ENCODE measurements around the gene MAP2K2. TPM values are rescaled to one million over a fixed set of nuclear protein-coding genes. Genes with fewer than 3 reads are reported as not detected.
A peak's percentile ranks its signal among the peaks of the same experiment; 100 is the strongest.

The MAP2K2 gene
- total and polyA plus RNA-seq, 3 experiments from 2014 or later: 122 to 164 (median 161) TPM

DNA sequence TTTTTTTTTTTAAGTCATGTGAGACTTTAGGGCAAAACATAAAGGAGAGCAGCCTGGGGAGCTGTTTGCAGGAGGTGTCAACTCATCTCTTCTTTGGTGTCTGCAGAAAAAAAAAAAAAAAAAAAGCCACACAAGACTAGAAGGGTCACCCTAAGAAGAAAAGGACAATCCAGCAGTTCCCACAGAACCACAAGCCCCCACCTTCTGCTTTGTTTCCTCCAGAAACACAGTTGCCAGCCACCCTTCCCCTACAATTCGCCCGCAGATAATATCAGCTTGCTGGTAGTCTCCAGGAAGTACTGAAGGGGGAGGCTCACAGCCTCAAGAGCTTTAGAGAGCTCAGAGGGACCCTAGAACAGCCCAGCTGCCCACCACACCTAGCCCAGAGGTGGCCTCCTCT is 34.9 kb downstream of the MAP2K2 start:
- H3K27me3 ChIP-seq (ENCODE audit: insufficient read depth, low read length, poor library complexity, severe bottlenecking): no peaks in the 10 kb centered on the region
- peaks cover 53% of the 10 kb centered on the region for H3K4me1 ChIP-seq (ENCODE audit: insufficient read depth, low read length)
- no peaks in the 10 kb centered on the region for H3K9me3 ChIP-seq (ENCODE audit: low read length)
- Mint-ChIP-seq H3K9me3 (no peaks in the 10 kb centered on the region), H3K27me3 (no peaks in the 10 kb centered on the region), H3K27ac (peak overlapping the region; percentile 81 to 96 (median 94)), H3K4me1 (peaks cover 37 to 57% (median 51%) of the 10 kb centered on the region in 3 donors), H3K4me3 (peak overlapping the region; percentile 59 to 78 (median 72)), H3K36me3 (peaks cover 0 to 8% (median 0%) of the 10 kb centered on the region in 3 donors)
- DNase-seq: peak; percentile 48 to 83 (median 63)
- peak overlapping the region; percentile 62 for H3K27ac ChIP-seq (ENCODE audit: low read depth, low read length)
- no peaks in the 10 kb centered on the region for H3K36me3 ChIP-seq (ENCODE audit: insufficient read depth, low read length)
- POLR2A ChIA-PET: interaction anchor here (0.6 to 2.1 kb wide), 15 partner anchors 11 to 384 kb away, joined by 3 to 27 read pairs (median 6); partner anchors contain the start of genes EEF2, PIAS4 and ZBTB7A
- peak overlapping the region; percentile 49 for H3K4me3 ChIP-seq (ENCODE audit: low read length)
- CTCF ChIA-PET: interaction anchor here (0.6 to 3.0 kb wide), 10 partner anchors 9 to 109 kb away, joined by 3 to 23 read pairs (median 4); no protein-coding TSS in a partner anchor

DNA sequence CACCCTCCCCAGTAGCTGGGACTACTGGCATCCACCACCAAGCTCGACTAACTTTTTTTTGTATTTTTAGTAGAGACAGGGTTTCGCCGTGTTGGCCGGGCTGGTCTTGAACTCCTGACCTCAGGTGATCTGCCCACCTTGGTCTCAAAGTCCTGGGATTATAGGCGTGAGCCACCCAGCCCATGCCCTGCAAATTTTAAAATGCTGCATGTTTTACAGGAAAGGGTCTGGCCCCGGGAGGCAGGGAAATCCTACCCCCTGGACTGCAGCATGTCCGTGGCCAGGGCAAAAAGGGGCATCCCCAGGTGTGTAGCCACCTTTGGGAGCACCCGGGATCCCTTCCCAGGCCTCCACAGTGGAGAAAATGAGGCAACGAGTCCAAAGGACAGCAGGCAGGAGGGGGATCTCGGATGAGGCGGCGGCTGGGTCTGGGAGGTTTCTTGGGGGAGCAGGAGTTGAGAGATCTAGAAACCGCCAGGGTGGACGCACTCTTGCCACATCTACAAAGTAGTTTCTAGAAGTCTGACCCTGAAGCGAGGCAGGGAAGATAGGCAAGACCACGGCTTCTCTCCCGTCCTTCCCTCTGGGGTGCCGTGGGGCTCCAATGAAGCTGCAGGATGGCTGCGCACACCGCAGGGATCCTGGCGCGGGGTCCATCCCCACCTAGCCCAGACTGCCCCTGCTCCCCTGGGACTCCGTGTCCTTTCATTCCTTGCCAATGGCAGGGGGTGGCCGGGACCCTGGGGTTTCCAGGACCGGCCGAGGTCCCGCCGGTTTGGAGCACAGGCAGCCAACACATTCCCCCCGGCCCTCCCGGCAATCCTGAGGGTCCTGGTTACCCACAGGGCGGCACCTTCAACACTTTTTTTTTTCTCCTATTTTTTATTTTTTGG is 35.9 kb downstream of the MAP2K2 start:
- H3K4me1 ChIP-seq (ENCODE audit: insufficient read depth, low read length): peaks cover 63% of the 10 kb centered on the region
- H3K27me3 Mint-ChIP-seq: no peaks in the 10 kb centered on the region
- no peaks in the 10 kb centered on the region for H3K36me3 ChIP-seq (ENCODE audit: insufficient read depth, low read length)
- peaks cover 40 to 67% (median 51%) of the 10 kb centered on the region in 3 donors for H3K4me1 Mint-ChIP-seq
- no peak overlapping the region for H3K27ac ChIP-seq (ENCODE audit: low read depth, low read length)
- peaks cover 0 to 1% (median 0%) of the 10 kb centered on the region in 3 donors for H3K36me3 Mint-ChIP-seq
- H3K9me3 ChIP-seq (ENCODE audit: low read length): no peaks in the 10 kb centered on the region
- peak overlapping the region; percentile 81 to 96 (median 94) for H3K27ac Mint-ChIP-seq
- H3K9me3 Mint-ChIP-seq: no peaks in the 10 kb centered on the region
- ChIA-PET CTCF (interaction anchor here (0.8 to 3.0 kb wide), 8 partner anchors 10 to 52 kb away, joined by 3 to 23 read pairs (median 6); no protein-coding TSS in a partner anchor), POLR2A (interaction anchor here (0.6 to 2.1 kb wide), 10 partner anchors 11 to 385 kb away, joined by 3 to 27 read pairs (median 5); partner anchors contain the start of genes PIAS4 and ZBTB7A)
- no peak for DNase-seq
- H3K4me3 ChIP-seq (ENCODE audit: low read length): no peak overlapping the region
- peak overlapping the region; percentile 69 to 78 (median 73) for H3K4me3 Mint-ChIP-seq
- H3K27me3 ChIP-seq (ENCODE audit: insufficient read depth, low read length, poor library complexity, severe bottlenecking): no peaks in the 10 kb centered on the region

DNA sequence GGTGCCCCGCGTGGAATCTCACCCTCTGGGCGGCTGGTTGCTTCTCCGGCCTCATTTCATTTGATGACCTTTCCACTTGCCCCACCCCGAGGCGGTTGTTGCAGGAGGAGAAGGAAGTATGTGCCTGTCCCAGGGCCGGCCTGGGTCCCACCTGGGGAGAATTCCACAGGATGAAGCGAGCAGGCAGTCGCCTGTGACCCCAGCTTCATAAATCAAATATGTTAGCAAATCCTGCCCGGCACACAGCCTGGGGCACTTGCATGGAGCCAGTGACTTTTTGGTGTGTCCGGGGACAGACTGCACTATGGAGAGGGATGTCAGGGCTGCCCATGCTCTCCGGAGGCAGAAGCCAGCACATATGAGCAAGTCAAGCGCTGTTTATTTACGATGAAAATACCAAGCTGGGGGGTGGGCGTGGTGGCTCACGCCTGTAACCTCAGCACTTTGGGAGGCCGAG is 37.5 kb downstream of the MAP2K2 start:
- no peak for DNase-seq
- H3K4me1 ChIP-seq (ENCODE audit: insufficient read depth, low read length): peaks cover 75% of the 10 kb centered on the region
- Mint-ChIP-seq H3K36me3 (no peaks in the 10 kb centered on the region), H3K27ac (peak overlapping the region; percentile 63 to 83 (median 82)), H3K4me3 (peak overlapping the region in 6 of 7 donors; percentile 31 to 83 (median 58)), H3K9me3 (no peaks in the 10 kb centered on the region), H3K27me3 (no peaks in the 10 kb centered on the region), H3K4me1 (peaks cover 42 to 73% (median 51%) of the 10 kb centered on the region in 3 donors)
- POLR2A ChIA-PET: interaction anchor here (0.9 to 1.4 kb wide), 2 partner anchors 33 to 53 kb away, joined by 3 read pairs; no protein-coding TSS in a partner anchor
- H3K4me3 ChIP-seq (ENCODE audit: low read length): no peak overlapping the region
- no peaks in the 10 kb centered on the region for H3K36me3 ChIP-seq (ENCODE audit: insufficient read depth, low read length)
- CTCF ChIA-PET: interaction anchor here (1.5 kb wide), 1 partner anchor 14 kb away, joined by 5 read pairs; no protein-coding TSS in a partner anchor
- no peak overlapping the region for H3K27ac ChIP-seq (ENCODE audit: low read depth, low read length)
- no peaks in the 10 kb centered on the region for H3K27me3 ChIP-seq (ENCODE audit: insufficient read depth, low read length, poor library complexity, severe bottlenecking)
- H3K9me3 ChIP-seq (ENCODE audit: low read length): no peaks in the 10 kb centered on the region

DNA sequence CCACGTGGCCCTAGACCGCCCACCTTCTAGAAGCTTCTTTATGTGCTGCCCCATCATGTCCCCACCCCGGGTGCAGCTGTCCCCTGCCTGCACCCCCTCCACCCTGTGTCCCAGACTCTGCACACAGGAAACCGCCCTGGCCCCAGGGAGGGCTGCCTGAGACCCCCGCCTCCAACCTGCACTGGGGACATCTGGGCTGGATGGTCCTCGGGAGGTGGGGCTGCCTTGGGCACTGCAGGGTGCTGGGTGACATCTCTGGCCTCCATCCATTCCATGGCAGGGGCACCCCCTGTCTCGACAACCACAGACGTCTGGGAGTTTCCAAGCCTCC is 39.4 kb downstream of the MAP2K2 start:
- no peaks in the 10 kb centered on the region for H3K9me3 Mint-ChIP-seq
- peaks cover 40 to 66% (median 47%) of the 10 kb centered on the region in 3 donors for H3K4me1 Mint-ChIP-seq
- DNase-seq: no peak
- Histone ChIP-seq H3K9me3 (ENCODE audit: low read length) (no peaks in the 10 kb centered on the region), H3K4me3 (ENCODE audit: low read length) (no peak overlapping the region), H3K27me3 (ENCODE audit: insufficient read depth, low read length, poor library complexity, severe bottlenecking) (no peaks in the 10 kb centered on the region), H3K36me3 (ENCODE audit: insufficient read depth, low read length) (no peaks in the 10 kb centered on the region), H3K27ac (ENCODE audit: low read depth, low read length) (peak overlapping the region; percentile 51), H3K4me1 (ENCODE audit: insufficient read depth, low read length) (peaks cover 69% of the 10 kb centered on the region)
- H3K36me3 Mint-ChIP-seq: no peaks in the 10 kb centered on the region
- ChIA-PET POLR2A (interaction anchor here (1.5 kb wide), 1 partner anchor 18 kb away, joined by 7 read pairs; the partner anchor contains the start of gene ZBTB7A), CTCF (no interaction called here)
- no peaks in the 10 kb centered on the region for H3K27me3 Mint-ChIP-seq
- peak overlapping the region; percentile 3 to 78 (median 71) for H3K4me3 Mint-ChIP-seq
- peak overlapping the region; percentile 38 to 95 (median 88) for H3K27ac Mint-ChIP-seq

DNA sequence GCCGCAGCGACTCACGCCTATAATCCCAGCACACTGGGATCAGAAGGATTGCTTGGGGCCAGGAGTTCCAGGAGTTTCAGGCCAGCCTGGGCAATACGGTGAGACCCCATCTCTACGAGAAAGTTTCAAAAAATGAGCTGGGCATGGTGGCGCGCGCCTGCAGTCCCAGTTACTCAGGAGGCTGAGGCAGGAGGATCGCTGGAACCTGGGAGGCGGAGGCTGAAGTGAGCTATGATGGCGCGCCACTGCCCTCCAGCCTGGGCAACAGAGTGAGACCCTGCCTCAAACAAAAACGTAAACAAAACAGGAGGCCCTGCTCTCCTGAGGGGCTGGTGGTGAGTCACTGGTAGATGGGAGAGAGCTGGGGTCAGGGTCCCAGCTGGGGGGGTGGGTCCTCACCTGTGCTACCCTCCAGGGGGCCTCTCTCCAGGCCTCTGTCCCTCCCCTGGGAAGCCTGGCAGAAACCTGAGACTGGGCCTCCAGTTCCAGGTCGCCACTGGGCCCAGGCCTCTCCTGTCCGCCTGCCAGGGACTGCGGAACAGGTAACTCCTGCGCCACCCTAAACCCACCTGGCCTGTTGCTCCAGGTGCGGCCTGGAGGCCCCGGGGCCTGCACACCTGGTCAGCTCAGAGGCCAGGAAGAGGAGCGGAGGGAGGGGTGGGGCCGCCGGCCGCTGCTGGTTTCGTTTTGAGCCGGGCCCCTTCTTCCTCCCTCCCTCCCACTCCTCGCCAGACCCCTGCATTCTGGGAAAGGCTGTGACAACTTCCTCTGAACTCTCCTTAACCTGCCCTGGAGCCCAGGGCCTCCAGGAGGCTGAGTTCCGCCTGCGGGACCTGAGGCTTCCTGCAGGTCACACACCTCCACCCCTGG is 40.0 kb downstream of the MAP2K2 start:
- H3K27ac ChIP-seq (ENCODE audit: low read depth, low read length): peak overlapping the region; percentile 51
- CTCF ChIA-PET: no interaction called here
- H3K36me3 ChIP-seq (ENCODE audit: insufficient read depth, low read length): no peaks in the 10 kb centered on the region
- peaks cover 63% of the 10 kb centered on the region for H3K4me1 ChIP-seq (ENCODE audit: insufficient read depth, low read length)
- POLR2A ChIA-PET: interaction anchor here (0.5 to 1.5 kb wide), 3 partner anchors 18 to 39 kb away, joined by 3 to 7 read pairs (median 6); partner anchors contain the start of gene ZBTB7A
- Mint-ChIP-seq H3K27ac (peak overlapping the region; percentile 38 to 95 (median 91)), H3K36me3 (no peaks in the 10 kb centered on the region), H3K4me1 (peaks cover 34 to 62% (median 41%) of the 10 kb centered on the region in 3 donors), H3K9me3 (no peaks in the 10 kb centered on the region), H3K27me3 (no peaks in the 10 kb centered on the region), H3K4me3 (peak overlapping the region; percentile 3 to 78 (median 71))
- DNase-seq: peak in 3 of 5 donors; percentile 46 to 64 (median 50)
- H3K27me3 ChIP-seq (ENCODE audit: insufficient read depth, low read length, poor library complexity, severe bottlenecking): no peaks in the 10 kb centered on the region
- H3K4me3 ChIP-seq (ENCODE audit: low read length): peak overlapping the region; percentile 22
- H3K9me3 ChIP-seq (ENCODE audit: low read length): no peaks in the 10 kb centered on the region

DNA sequence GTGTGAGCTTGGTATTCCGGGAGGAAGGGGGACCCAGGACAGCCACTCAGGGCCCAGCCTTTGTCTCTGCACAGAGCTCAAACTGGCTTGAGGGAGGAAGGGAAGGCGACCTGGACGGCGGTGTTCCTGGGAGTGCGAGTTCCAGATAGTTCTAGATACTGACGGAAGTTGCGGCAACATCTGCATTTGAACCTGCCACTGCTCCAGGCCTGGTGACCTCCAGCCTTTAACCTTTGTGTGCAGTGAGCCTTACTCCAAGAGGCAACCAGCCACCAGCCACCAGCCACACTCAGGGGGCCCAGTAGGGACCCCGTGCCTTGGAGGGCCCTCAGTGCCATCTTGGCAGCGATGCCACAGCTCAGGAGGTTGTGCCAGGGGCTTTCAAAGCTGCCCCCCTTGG is 41.8 kb downstream of the MAP2K2 start:
- no peak overlapping the region for H3K4me3 ChIP-seq (ENCODE audit: low read length)
- no peaks in the 10 kb centered on the region for H3K27me3 ChIP-seq (ENCODE audit: insufficient read depth, low read length, poor library complexity, severe bottlenecking)
- H3K9me3 ChIP-seq (ENCODE audit: low read length): no peaks in the 10 kb centered on the region
- H3K9me3 Mint-ChIP-seq: no peaks in the 10 kb centered on the region
- no peak overlapping the region for H3K4me3 Mint-ChIP-seq
- CTCF ChIA-PET: interaction anchor here (0.6 to 1.1 kb wide), 2 partner anchors 58 to 163 kb away, joined by 3 read pairs; no protein-coding TSS in a partner anchor
- no peak overlapping the region for H3K27ac ChIP-seq (ENCODE audit: low read depth, low read length)
- POLR2A ChIA-PET: interaction anchor here (0.5 to 0.9 kb wide), 2 partner anchors 23 to 212 kb away, joined by 3 read pairs; no protein-coding TSS in a partner anchor
- DNase-seq: no peak
- peaks cover 57% of the 10 kb centered on the region for H3K4me1 ChIP-seq (ENCODE audit: insufficient read depth, low read length)
- H3K27me3 Mint-ChIP-seq: no peaks in the 10 kb centered on the region
- H3K36me3 Mint-ChIP-seq: no peaks in the 10 kb centered on the region
- no peaks in the 10 kb centered on the region for H3K36me3 ChIP-seq (ENCODE audit: insufficient read depth, low read length)
- H3K27ac Mint-ChIP-seq: peak overlapping the region in 3 of 8 donors; percentile 24 to 77 (median 72)
- peaks cover 22 to 59% (median 29%) of the 10 kb centered on the region in 3 donors for H3K4me1 Mint-ChIP-seq

DNA sequence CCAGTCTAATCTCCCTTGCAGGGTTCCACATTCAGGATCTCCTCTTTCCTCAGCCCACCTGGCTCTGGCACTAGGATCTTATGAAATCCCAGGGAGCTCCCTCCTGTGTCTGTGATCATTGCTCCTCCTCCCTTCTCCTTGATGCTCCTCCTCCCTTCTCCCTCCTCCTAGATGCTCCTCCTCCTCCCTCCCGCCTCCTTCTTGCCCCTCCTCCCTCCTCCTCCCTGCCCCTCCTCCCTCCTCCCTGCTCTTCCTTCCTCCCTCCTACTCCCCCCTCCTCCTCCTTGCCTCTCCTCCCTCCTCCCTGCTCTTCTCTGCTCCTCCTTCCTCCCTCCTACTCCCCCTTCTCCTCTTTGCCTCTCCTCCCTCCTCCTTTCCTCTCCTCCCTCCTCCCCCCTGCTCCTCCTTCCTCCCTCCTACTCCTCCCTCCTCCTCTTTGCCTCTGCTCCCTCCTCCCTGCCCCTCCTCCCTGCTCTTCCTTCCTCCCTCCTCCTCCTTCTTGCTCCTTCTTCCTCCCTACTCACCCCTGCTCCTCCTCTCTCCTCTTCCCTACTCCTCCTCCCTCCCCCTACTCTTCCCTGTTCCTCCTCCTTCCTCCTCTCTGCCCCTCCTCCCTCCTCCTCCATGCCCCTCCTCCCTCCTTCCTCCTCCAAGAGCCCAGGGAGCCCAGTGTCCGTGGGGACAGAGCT is 42.3 kb downstream of the MAP2K2 start:
- no peak overlapping the region for H3K4me3 Mint-ChIP-seq
- peak overlapping the region in 2 of 8 donors; percentile 24 to 77 for H3K27ac Mint-ChIP-seq
- H3K9me3 ChIP-seq (ENCODE audit: low read length): no peaks in the 10 kb centered on the region
- peaks cover 57% of the 10 kb centered on the region for H3K4me1 ChIP-seq (ENCODE audit: insufficient read depth, low read length)
- no peak overlapping the region for H3K4me3 ChIP-seq (ENCODE audit: low read length)
- no peaks in the 10 kb centered on the region for H3K27me3 Mint-ChIP-seq
- H3K27me3 ChIP-seq (ENCODE audit: insufficient read depth, low read length, poor library complexity, severe bottlenecking): no peaks in the 10 kb centered on the region
- DNase-seq: no peak
- no peaks in the 10 kb centered on the region for H3K36me3 Mint-ChIP-seq
- ChIA-PET CTCF (interaction anchor here (0.6 to 1.1 kb wide), 2 partner anchors 58 to 163 kb away, joined by 3 read pairs; no protein-coding TSS in a partner anchor), POLR2A (interaction anchor here (0.5 kb wide), 1 partner anchor 212 kb away, joined by 3 read pairs; no protein-coding TSS in a partner anchor)
- peaks cover 24 to 59% (median 29%) of the 10 kb centered on the region in 3 donors for H3K4me1 Mint-ChIP-seq
- no peaks in the 10 kb centered on the region for H3K9me3 Mint-ChIP-seq
- H3K36me3 ChIP-seq (ENCODE audit: insufficient read depth, low read length): no peaks in the 10 kb centered on the region
- no peak overlapping the region for H3K27ac ChIP-seq (ENCODE audit: low read depth, low read length)
